ENCODE measurements around the gene CTSH.

The CTSH gene

DNA sequence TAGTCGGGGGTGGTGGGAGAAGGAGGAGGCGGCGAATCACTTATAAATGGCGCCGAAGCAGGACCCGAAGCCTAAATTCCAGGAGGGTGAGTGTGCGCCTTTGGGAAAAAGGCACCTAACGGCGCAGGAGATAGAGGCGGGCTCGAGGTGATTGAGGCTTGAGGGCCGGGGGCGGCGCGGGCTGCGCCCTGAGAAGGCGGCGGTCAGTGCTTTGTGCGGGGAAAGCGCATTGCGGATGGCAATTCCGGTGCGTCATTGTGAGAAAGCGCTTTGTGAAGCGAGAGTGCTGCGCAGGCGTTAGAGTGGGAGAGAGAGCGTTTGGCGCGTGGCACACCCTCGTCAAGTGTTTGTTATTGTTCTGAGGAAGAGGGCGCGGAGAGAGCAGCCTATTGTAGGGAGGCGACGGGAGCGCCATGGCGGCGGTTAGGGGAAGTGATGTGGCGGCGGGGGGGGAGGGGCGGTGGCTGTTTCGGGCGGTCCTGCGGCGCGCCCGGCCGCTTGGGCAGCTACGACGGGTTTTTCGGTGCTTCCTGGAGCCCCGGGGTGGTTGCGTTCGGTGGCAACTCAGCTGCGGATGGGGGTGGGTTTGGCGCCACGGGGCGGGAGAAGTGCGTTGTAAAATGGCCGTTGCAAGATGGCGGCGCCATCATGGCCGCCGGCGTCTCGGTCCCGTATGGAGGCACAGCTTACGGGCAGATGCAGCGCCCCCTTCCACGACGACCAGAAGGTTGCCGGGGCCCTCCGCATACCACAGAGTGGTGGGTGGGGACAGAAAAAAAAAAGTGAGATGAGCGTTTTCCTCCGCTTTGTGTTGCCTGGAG, 71.7 kb downstream of the CTSH start:
- TF ChIP-seq, protein P1, sequence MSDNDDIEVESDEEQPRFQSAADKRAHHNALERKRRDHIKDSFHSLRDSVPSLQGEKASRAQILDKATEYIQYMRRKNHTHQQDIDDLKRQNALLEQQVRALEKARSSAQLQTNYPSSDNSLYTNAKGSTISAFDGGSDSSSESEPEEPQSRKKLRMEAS (IDR thresholded peaks at IDR 0.05), result peak; percentile 69
- TF ChIP-seq TEAD4 (IDR thresholded peaks at IDR 0.05) (peak; percentile 55), FOXM1 (IDR thresholded peaks at IDR 0.05; ENCODE audit: borderline replicate concordance, low read depth) (no peak; the same call in 1 of the 2 replicates), NFIC (IDR thresholded peaks at IDR 0.05) (0 out of 2 replicates have a peak, but pooled peaks have one; percentile 35), EP300 (IDR thresholded peaks at IDR 0.05; ENCODE audit: borderline replicate concordance) (peak; percentile 10; the same call in 1 of the 2 replicates), CEBPB (IDR thresholded peaks at IDR 0.05) (no peak), YY1 (IDR thresholded peaks at IDR 0.05; ENCODE audit: low read depth) (peak; percentile 99), EGR1 (IDR thresholded peaks at IDR 0.05) (peak; percentile 90), TCF12 (IDR thresholded peaks at IDR 0.05; ENCODE audit: low read depth) (peak; percentile 46; the same call in 1 of the 2 replicates), RAD21 (IDR thresholded peaks at IDR 0.05; ENCODE audit: low read depth) (no peak), CREB1 (IDR thresholded peaks at IDR 0.05; ENCODE audit: low read depth) (no peak), TAF1 (IDR thresholded peaks at IDR 0.05; ENCODE audit: low read depth) (peak; percentile 61; the same call in 1 of the 2 replicates)
- TF ChIP-seq, protein P2, sequence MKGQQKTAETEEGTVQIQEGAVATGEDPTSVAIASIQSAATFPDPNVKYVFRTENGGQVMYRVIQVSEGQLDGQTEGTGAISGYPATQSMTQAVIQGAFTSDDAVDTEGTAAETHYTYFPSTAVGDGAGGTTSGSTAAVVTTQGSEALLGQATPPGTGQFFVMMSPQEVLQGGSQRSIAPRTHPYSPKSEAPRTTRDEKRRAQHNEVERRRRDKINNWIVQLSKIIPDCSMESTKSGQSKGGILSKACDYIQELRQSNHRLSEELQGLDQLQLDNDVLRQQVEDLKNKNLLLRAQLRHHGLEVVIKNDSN (IDR thresholded peaks at IDR 0.05), result no peak

DNA sequence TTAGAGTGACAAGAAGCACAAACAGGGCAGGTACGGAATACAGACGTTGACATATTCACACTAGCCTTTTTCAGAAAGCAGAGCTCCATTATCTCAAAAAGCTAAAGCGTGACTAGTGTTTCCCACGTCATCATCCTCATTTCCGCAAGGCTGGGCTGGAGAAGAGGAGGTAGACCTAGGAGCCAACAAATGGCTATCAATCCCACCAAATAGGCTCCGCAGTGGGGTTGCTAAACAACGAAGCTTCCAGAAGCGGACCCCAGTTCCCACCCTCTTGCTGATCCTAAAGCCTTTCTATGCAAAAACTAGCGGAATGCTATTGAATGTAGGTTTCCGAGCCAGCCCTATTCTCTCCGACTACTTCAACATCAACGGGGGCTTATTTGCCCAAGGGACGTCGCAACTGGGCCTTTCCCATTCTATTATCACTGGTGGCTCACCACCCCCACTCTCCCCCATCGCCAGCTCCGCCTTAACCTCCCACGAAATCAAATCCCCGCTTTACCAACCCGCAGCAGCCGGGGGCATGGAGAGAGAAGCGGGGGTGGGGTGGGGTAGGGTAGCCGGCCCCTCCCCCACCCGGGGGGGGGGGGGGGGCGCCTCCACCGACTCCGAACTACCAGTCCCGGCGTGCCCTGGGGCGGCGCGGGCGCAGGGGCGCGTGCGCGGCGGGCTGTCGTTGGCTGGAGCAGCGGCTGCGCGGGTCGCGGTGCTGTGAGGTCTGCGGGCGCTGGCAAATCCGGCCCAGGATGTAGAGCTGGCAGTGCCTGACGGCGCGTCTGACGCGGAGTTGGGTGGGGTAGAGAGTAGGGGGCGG, 72.5 kb downstream of the CTSH start, which contains the start of gene MORF4L1:
Gene MORF4L1 (plus strand): TSS at position 736 of the 817 bp plus-strand sequence. CDS start 128 bp downstream, outside the sequence.
- TF ChIP-seq NFIC (IDR thresholded peaks at IDR 0.05) (no peak), EP300 (IDR thresholded peaks at IDR 0.05; ENCODE audit: borderline replicate concordance) (no peak), CREB1 (IDR thresholded peaks at IDR 0.05; ENCODE audit: low read depth) (peak; percentile 91), TCF12 (IDR thresholded peaks at IDR 0.05; ENCODE audit: low read depth) (no peak)
